Stimulated activated CD4-positive, alpha-beta T cell treated with anti-CD3 and anti-CD28 coated beads, Interleukin-4, amount 100 ng/mL, for 4 hours (primary cell): Measurements from ENCODE around the gene SEMA6A.

Experiments used
- DNase-seq, 2 experiments: peaks; one replicate each; pipeline ENCODE4 v3.0.0-alpha.2; 2020

SEMA6A gene

GRCh38 chr5:116520771-116521170 is 53.9 kb downstream of the SEMA6A start:
- DNase-seq = no peak

- no peak for DNase-seq
Observed at GRCh38 chr5:116518423-116518822, 56.2 kb downstream of the SEMA6A start.

- no peak for DNase-seq
Observed at GRCh38 chr5:116517488-116517887, 57.1 kb downstream of the SEMA6A start.

GRCh38 chr5:116516021-116516420 is 58.6 kb downstream of the SEMA6A start:
- no peak for DNase-seq

- no peak for DNase-seq
Observed at GRCh38 chr5:116514421-116514970, 60.1 kb downstream of the SEMA6A start.

- DNase-seq = no peak
Observed at GRCh38 chr5:116510517-116510916, 64.1 kb downstream of the SEMA6A start.

- DNase-seq = no peak
Observed at GRCh38 chr5:116509483-116510244, 65.0 kb downstream of the SEMA6A start.

- DNase-seq = no peak
Observed at GRCh38 chr5:116508835-116509234, 65.8 kb downstream of the SEMA6A start.

- DNase-seq = no peak
Observed at GRCh38 chr5:116507941-116508655, 66.5 kb downstream of the SEMA6A start.

GRCh38 chr5:116507051-116507537 is 67.5 kb downstream of the SEMA6A start:
- DNase-seq = no peak

GRCh38 chr5:116506488-116506887 is 68.1 kb downstream of the SEMA6A start:
- DNase-seq = no peak

GRCh38 chr5:116504593-116505166 is 69.9 kb downstream of the SEMA6A start:
- DNase-seq = no peak

GRCh38 chr5:116502616-116503015 is 72.0 kb downstream of the SEMA6A start:
- DNase-seq = no peak

GRCh38 chr5:116502138-116502537 is 72.5 kb downstream of the SEMA6A start:
- DNase-seq = no peak

- DNase-seq = no peak
Observed at GRCh38 chr5:116498503-116499048, 76.0 kb downstream of the SEMA6A start.

- no peak for DNase-seq
Observed at GRCh38 chr5:116497631-116498030, 77.0 kb downstream of the SEMA6A start.

GRCh38 chr5:116495786-116496357 is 78.8 kb downstream of the SEMA6A start:
- no peak for DNase-seq

- no peak for DNase-seq
Observed at GRCh38 chr5:116494784-116495450, 79.7 kb downstream of the SEMA6A start.

GRCh38 chr5:116492776-116493175 is 81.8 kb downstream of the SEMA6A start:
- no peak for DNase-seq

- DNase-seq = no peak
Observed at GRCh38 chr5:116492016-116492623, 82.5 kb downstream of the SEMA6A start.

GRCh38 chr5:116488356-116489041 is 86.1 kb downstream of the SEMA6A start:
- no peak for DNase-seq
